ENCODE data around the gene ADAM19.

ADAM19 gene

DNA sequence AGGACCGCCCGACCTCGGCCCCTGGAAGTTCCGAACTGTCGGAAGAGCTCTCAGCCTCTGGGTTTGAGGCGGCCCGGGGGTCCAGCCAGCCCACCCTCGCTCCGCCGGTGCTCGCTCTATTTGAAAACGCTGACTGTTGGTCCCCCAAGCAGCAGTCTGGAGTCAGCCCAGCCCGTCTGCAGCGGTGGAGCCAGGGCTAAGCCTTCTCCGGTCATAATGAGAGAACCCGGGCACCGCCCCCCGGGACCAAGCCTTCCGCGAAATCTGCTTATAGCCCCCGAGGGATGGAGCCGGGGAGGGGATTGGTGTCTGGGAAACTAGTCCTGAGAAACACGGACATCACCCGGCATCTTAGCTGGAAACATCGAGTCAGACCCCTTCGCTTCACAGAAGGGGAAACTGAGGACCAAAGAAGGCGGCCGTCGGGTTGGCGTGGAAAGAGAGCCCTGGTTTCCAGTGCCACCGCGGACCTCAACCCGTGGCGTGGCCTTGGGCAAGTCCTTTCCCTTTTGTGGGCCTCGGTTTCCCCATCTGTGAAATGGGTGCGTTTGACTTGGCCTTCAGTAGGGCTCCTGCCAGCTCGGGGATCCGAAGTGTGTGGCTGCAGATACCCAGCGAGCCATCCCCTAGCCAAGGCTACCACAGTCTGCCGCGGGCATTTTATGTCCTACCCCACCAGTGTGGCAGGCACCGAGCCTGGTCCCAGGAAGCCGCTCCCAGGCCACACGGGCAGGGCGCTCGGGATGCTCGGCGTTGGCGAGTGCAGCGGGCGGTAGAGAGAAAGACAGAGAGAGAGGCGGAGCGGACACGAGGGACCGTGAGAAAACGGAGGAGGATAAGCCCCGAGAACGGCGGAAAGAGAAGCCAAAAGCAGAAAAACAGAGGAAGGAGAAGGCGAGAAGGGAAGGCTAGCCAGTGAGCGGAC is 857 bp downstream of the ADAM19 start:
- DNase-seq (ENCODE audit: low read depth): peak; percentile 41
- TF ChIP-seq, protein P1, sequence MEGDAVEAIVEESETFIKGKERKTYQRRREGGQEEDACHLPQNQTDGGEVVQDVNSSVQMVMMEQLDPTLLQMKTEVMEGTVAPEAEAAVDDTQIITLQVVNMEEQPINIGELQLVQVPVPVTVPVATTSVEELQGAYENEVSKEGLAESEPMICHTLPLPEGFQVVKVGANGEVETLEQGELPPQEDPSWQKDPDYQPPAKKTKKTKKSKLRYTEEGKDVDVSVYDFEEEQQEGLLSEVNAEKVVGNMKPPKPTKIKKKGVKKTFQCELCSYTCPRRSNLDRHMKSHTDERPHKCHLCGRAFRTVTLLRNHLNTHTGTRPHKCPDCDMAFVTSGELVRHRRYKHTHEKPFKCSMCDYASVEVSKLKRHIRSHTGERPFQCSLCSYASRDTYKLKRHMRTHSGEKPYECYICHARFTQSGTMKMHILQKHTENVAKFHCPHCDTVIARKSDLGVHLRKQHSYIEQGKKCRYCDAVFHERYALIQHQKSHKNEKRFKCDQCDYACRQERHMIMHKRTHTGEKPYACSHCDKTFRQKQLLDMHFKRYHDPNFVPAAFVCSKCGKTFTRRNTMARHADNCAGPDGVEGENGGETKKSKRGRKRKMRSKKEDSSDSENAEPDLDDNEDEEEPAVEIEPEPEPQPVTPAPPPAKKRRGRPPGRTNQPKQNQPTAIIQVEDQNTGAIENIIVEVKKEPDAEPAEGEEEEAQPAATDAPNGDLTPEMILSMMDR (IDR thresholded peaks at IDR 0.05; ENCODE audit: insufficient read depth, low read depth, low read length, missing control alignments): no peak
- peak overlapping the region; percentile 69 for H3K4me3 ChIP-seq (ENCODE audit: low read depth, low read length)

DNA sequence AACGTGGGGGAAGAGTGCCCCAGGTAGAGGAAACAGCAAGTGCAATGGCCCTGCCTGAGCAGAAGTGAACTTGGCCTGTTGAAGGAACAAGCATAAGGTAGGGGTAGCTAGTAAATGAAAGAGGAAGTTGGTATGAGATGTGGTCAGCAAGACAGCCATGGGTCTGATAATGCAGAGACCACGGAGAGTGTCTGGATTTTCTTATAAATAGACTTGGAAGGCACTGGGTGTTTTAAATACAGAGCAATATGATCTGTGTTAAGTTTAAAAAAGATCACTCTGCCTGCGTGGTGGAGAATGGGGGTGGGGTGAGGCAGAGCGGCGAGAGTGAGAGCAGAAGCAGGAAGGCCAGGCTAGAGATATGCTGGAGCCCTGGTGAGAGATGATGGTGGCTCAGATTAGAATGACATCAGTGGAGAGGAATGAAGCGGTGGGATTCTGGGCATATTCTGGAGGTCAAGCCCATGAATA is 4.2 kb downstream of the ADAM19 start:
- TF ChIP-seq, protein P1 (IDR thresholded peaks at IDR 0.05; ENCODE audit: insufficient read depth, low read depth, low read length, missing control alignments): no peak
- H3K4me3 ChIP-seq (ENCODE audit: low read depth, low read length): peak overlapping the region; percentile 6; the same call in 1 of the 2 replicates
- peak; percentile 87 for DNase-seq (ENCODE audit: low read depth)

DNA sequence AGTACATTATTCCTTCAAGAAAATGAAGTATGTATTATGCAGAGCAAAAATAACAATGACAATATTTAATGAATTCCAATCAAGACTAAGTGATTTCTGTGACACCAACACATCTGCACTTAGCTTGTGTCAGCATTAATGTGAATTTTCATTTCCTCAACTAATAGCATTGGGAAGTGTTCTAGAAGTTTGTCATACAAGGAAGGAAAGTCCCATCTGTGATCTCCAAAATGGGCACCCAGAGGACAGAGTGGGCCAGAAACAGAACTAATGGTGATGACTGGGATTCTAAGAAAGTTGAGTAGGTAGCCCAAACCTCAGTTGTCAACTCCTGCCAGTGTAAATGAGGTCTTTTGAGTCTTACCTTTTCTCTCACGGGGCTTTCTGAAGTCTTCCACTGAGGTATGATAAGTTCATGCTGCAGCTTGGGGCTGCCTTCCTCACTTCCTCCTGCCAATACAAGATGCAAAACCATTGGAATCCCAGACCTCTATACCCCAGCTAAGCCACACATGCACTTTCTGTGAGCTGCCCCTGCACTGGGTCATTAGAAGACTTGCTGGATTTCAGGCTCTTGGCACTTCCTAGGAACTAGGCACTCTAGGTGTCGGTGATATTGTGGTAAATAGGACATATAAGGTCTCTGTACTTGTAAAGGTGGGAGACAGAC is 4.9 kb downstream of the ADAM19 start:
- TF ChIP-seq, protein P1 (IDR thresholded peaks at IDR 0.05; ENCODE audit: insufficient read depth, low read depth, low read length, missing control alignments): no peak
- H3K4me3 ChIP-seq (ENCODE audit: low read depth, low read length): no peak overlapping the region
- peak; percentile 29 for DNase-seq (ENCODE audit: low read depth)

DNA sequence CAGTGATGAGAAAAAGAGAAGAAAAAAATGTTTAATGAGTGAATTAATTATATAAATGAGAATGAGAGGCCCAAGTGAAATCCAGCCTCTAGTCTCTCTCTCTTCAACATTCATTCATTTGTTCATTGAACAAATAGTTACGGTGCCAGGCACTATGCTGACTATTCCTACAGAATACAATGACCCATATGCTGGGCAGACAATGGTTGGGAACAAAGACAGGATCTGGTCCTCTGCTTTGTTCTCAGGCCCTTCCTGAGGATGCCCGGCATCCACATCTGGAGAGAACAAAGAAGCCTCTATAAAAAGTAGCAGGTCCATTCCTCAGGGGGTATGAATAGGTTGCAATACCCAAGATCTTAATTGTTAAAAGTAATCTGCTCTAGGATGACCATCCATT is 6.9 kb downstream of the ADAM19 start:
- H3K4me3 ChIP-seq (ENCODE audit: low read depth, low read length): no peak overlapping the region

DNA sequence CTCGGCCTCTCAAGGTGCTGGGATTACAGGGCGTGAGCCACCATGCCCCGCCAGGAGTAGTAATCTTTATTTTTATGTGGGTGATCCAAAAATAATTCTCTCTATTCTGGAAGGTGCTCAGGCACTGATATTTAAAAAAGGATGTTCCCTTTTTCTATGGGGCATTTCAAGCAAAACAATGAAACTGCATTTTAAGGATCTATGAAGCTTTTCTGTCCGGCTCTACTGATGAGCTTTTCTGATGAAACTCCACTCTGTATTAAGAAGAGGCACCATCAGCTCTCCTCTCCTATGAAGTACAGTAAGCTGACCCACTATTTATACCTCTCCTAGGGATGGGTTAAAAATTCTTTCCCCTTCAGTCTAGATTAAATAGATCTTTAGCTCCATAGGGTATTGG is 7.4 kb downstream of the ADAM19 start:
- no peak overlapping the region for H3K4me3 ChIP-seq (ENCODE audit: low read depth, low read length)
- DNase-seq (ENCODE audit: low read depth): no peak
- TF ChIP-seq, protein P1 (IDR thresholded peaks at IDR 0.05; ENCODE audit: insufficient read depth, low read depth, low read length, missing control alignments): no peak

More for the DNA sequence above, 6.9 kb downstream of the ADAM19 start:
- DNase-seq (ENCODE audit: low read depth): no peak
- TF ChIP-seq, protein P1 (IDR thresholded peaks at IDR 0.05; ENCODE audit: insufficient read depth, low read depth, low read length, missing control alignments): no peak

DNA sequence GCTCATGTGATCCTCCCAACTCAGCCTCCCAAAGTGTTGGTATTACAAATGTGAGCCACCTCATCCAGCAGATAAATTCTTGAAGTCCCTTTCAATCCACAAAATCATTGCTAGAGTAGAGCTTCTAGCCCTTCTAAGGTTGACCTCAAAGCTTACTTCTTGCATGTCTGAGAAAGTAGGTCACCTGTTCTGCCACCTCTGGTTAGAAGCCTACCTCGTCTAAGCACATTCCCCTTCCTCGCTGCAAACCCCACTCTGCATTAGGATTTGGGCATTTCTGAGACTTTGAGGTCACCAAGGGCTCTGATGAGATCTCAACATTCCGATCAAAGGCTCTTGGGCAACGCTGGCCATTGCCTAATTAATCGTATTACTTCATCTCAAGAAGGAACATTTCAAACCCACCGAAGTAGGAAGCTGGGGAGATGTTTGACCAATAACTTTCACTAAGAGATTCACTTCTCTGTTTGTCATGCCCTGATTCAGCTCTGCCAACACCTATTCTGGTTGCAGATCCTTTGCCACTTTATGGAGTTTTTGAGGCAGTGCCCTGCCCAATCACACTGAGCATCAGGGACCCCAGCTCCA is 8.6 kb downstream of the ADAM19 start:
- H3K4me3 ChIP-seq (ENCODE audit: low read depth, low read length): no peak overlapping the region
- peak; percentile 33 for DNase-seq (ENCODE audit: low read depth)
- TF ChIP-seq, protein P1 (IDR thresholded peaks at IDR 0.05; ENCODE audit: insufficient read depth, low read depth, low read length, missing control alignments): no peak
